Liver (tissue), 3 donors: Measurements from ENCODE around the gene SPATA31E1.

ENCODE experiments used
- CTCF ChIP-seq: fragments of 150-350 bp; IDR thresholded peaks from 2 replicates; pipeline ENCODE4 v1.5.1; 2017; ENCODE audit warnings: improper control_type of control experiment, low read depth, low read length; ENCODE audit not compliant: missing input control
- EGR1 ChIP-seq, 2 donors: IDR thresholded peaks; 2 replicates each; pipeline ENCODE4 v1.6.1; 2016 to 2018; ENCODE audit warnings: antibody characterized with exemption in 2 of 2, low read depth in 2 of 2
- FOXA1 ChIP-seq: IDR thresholded peaks from 2 replicates; pipeline ENCODE4 v1.6.1; 2016; ENCODE audit warnings: antibody characterized with exemption
- GABPA ChIP-seq, 2 donors: IDR thresholded peaks in 1 of 2; conservative IDR thresholded peaks in 1 of 2; 2 replicates each; pipeline ENCODE4 v1.6.1; 2016; ENCODE audit warnings: antibody characterized with exemption in 2 of 2, mild to moderate bottlenecking in 1 of 2, moderate library complexity in 1 of 2
- JUND ChIP-seq, 2 donors: IDR thresholded peaks; 2 replicates each; pipeline ENCODE4 v1.6.1; 2016; ENCODE audit warnings: antibody characterized with exemption in 2 of 2
- RAD21 ChIP-seq, 2 donors: IDR thresholded peaks; 2 replicates each; pipeline ENCODE4 v1.6.1; 2016; ENCODE audit warnings: antibody characterized with exemption in 2 of 2, mild to moderate bottlenecking in 2 of 2
- REST ChIP-seq: IDR thresholded peaks from 2 replicates; pipeline ENCODE4 v1.6.1; 2016; ENCODE audit warnings: antibody characterized with exemption, mild to moderate bottlenecking
- SP1 ChIP-seq: IDR thresholded peaks from 2 replicates; pipeline ENCODE4 v1.6.1; 2018; ENCODE audit warnings: antibody characterized with exemption, mild to moderate bottlenecking
- YY1 ChIP-seq: IDR thresholded peaks from 2 replicates; pipeline ENCODE4 v1.6.1; 2016; ENCODE audit warnings: antibody characterized with exemption, mild to moderate bottlenecking
- ZBTB33 ChIP-seq: IDR thresholded peaks from 2 replicates; pipeline ENCODE4 v1.6.1; 2016; ENCODE audit warnings: antibody characterized with exemption
- donor health status: healthy.
- donor health status: healthy.

- TF ChIP-seq YY1 (no peak), CTCF (no peak), JUND (IDR thresholded peaks at IDR 0.05) (no peak), SP1 (no peak), REST (no peak), RAD21 (IDR thresholded peaks at IDR 0.05) (no peak), FOXA1 (no peak), GABPA (IDR thresholded peaks at IDR 0.05 in 1 of 2, conservative IDR thresholded peaks at IDR 0.05 in 1 of 2) (no peak), ZBTB33 (no peak), EGR1 (IDR thresholded peaks at IDR 0.05; ENCODE audit: low read depth in 2 of 2) (no peak)
These were observed 2.1 kb downstream of the SPATA31E1 start for GRCh38 chr9:87884578-87885459.
